Gastroesophageal sphincter (tissue), 4 donors: ENCODE results near the gene ACRBP. TPM values are rescaled to one million over a fixed set of nuclear protein-coding genes. Genes with fewer than 3 reads are reported as not detected.

Source experiments
- ATAC-seq: fragments of 150-250 bp; one replicate; pipeline ENCODE4 v1.9.1; 2016; ENCODE audit warnings: mild to moderate bottlenecking, moderate library complexity
- H3K27ac ChIP-seq, 4 donors: fragments of 200-600 bp; sonication (generic) in 3 of 4; 1 replicate in 3 of 4; 2 replicates in 1 of 4; pipeline ENCODE4 v1.5.1; 2016 to 2019
- H3K27me3 ChIP-seq: fragments of 200-600 bp; sonication (generic); one replicate; pipeline ENCODE4 v1.5.1; 2019
- H3K36me3 ChIP-seq, 2 donors: fragments of 200-600 bp; sonication (generic); one replicate each; pipeline ENCODE4 v1.5.1; 2019; ENCODE audit warnings: control low read depth in 1 of 2
- H3K4me1 ChIP-seq, 3 donors: fragments of 200-600 bp; sonication (generic); 1 replicate in 2 of 3; 2 replicates in 1 of 3; pipeline ENCODE4 v1.5.1; 2016 to 2019; ENCODE audit warnings: control low read depth in 2 of 3
- H3K4me3 ChIP-seq, 2 donors: fragments of 200-600 bp; sonication (generic); one replicate each; pipeline ENCODE4 v1.5.1; 2019; ENCODE audit warnings: mild to moderate bottlenecking in 1 of 2, moderate library complexity in 1 of 2
- H3K9me3 ChIP-seq, 3 donors: fragments of 200-600 bp; sonication (generic); one replicate each; pipeline ENCODE4 v1.5.1; 2017 to 2019; ENCODE audit warnings: control low read depth in 2 of 3
- EP300 ChIP-seq: sonication (generic); formaldehyde crosslinking; IDR thresholded peaks from one replicate; pipeline ENCODE4 v1.6.1; 2017; ENCODE audit warnings: antibody characterized with exemption, mild to moderate bottlenecking
- POLR2A ChIP-seq, 2 donors: fragments of 450-650 bp; IDR thresholded peaks; one replicate each; pipeline ENCODE4 v1.6.1; 2017; ENCODE audit warnings: antibody characterized with exemption in 2 of 2, mild to moderate bottlenecking in 2 of 2, moderate library complexity in 1 of 2
- POLR2AphosphoS5 ChIP-seq: sonication (generic); formaldehyde crosslinking; IDR thresholded peaks from one replicate; pipeline ENCODE4 v1.6.1; 2017; ENCODE audit warnings: antibody characterized with exemption
- WGBS, 2 donors: methylation state at CpG; one replicate each; pipeline ENCODE4 v1.1.5; 2018; ENCODE audit warnings: low coverage in 1 of 2; 5-methylcytosine and 5-hydroxymethylcytosine counted together
- total RNA-seq, 4 donors: library from RNA; depleted of rRNA; stranded (reverse); fragments of >200 nt; gene quantifications; one replicate each; pipeline ENCODE4 v1.1.0, GENCODE V29; 2016
- TF ChIP-seq, protein P1 (sequence below), 4 experiments: fragments of 200-600 bp in 2 of 4; fragments of 450-650 bp in 2 of 4; sonication (generic) in 1 of 4; IDR thresholded peaks; one replicate each; pipeline ENCODE4 v1.5.1; 2017 to 2019; ENCODE audit warnings: antibody characterized with exemption in 4 of 4, mild to moderate bottlenecking in 2 of 4, moderate library complexity in 2 of 4

The ACRBP gene
- total RNA-seq, 4 donors from 2014 or later, result 0.81 to 3.2 (median 2.4) TPM; not detected in 1

DNA sequence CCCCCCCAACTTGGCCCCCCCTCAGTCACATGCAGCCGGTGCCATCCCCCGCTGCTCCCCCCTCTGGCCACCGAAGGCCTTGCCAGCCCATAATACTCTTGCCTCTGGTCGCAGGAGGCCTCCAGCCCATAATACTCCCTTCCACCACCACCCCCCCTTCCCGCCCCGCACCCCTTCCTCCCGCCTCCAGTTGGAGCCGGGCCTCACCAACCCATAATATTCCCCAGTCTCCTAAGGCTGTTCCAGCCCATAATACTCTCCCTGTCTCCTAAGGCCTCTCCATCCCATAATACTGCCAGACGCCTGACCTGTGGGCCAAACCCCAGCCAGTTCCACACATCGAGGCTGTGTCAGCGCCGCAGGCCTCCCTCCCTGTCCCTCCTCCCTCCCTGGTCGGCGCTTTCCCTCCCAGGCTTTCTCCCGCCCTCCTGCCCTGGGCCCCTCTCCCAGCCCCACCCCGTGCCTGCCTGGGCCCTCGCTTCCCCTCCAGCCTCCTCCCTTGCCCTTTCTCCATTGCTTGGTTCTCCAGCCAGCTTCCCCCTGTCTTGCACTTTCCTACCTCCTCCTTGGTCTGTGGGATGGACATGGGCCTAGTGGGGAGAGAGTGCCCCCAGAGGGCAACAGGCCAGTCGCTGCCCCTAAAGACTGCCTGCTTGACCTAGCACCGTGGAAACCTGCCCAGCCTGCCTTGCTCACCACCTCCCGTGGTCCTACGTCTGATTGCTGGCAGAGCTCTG, 33.3 kb downstream of the ACRBP start:
- WGBS, 2 donors, result 1 to 5% methylated on average over 10 to 12 of the region's 21 CpGs
- no peaks in the 10 kb centered on the region for H3K9me3 ChIP-seq
- no peaks in the 10 kb centered on the region for H3K36me3 ChIP-seq
- peak overlapping the region; percentile 90 to 99 (median 94) for H3K27ac ChIP-seq
- H3K27me3 ChIP-seq, result no peaks in the 10 kb centered on the region
- peaks cover 9 to 44% (median 19%) of the 10 kb centered on the region in 3 donors for H3K4me1 ChIP-seq
- ATAC-seq, result peak; percentile 91
- peak overlapping the region in 1 of 2 donors; percentile 34 for H3K4me3 ChIP-seq
- TF ChIP-seq, protein P1, sequence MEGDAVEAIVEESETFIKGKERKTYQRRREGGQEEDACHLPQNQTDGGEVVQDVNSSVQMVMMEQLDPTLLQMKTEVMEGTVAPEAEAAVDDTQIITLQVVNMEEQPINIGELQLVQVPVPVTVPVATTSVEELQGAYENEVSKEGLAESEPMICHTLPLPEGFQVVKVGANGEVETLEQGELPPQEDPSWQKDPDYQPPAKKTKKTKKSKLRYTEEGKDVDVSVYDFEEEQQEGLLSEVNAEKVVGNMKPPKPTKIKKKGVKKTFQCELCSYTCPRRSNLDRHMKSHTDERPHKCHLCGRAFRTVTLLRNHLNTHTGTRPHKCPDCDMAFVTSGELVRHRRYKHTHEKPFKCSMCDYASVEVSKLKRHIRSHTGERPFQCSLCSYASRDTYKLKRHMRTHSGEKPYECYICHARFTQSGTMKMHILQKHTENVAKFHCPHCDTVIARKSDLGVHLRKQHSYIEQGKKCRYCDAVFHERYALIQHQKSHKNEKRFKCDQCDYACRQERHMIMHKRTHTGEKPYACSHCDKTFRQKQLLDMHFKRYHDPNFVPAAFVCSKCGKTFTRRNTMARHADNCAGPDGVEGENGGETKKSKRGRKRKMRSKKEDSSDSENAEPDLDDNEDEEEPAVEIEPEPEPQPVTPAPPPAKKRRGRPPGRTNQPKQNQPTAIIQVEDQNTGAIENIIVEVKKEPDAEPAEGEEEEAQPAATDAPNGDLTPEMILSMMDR (IDR thresholded peaks at IDR 0.05), result no peak
- TF ChIP-seq POLR2AphosphoS5 (peak; percentile 43), EP300 (no peak), POLR2A (IDR thresholded peaks at IDR 0.05) (no peak)

DNA sequence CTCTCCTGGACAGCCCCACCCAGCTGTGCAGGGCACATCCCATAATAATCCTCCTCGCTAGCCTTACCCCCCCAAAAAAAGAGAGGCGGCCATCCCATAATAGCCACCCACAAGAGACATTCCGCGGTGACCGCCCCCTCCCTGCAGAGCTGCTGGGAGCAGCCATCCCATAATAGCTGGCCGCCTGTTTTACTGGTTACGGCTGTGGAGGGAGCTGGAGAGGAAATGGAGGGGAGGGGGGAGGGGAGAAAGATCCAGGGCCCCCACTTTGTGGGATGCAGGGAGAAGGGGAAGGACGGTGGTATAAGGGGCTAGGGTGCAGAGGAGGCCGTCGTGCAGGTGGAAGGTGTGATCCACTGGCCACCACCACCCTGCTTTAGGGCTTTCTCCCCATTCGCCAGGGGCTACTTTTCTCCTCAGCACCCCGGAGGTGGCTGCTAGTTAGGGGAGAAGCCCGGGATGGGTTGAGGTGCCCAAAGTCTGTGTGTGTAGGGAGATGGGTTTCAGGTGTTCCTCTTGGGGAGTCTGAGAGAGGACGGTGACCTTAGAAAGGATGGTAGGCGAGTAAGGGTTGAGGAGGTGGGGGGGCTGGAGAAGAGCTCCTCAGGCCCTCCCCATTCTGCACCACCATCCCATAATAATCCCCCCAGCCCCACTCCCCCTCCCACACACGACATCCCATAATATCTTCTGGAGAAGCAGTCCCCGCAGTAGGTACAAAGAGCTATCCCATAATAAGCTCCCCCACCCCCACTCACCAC, 34.0 kb downstream of the ACRBP start:
- Histone ChIP-seq H3K4me3 (peak overlapping the region in 1 of 2 donors; percentile 34), H3K36me3 (no peaks in the 10 kb centered on the region), H3K9me3 (no peaks in the 10 kb centered on the region), H3K4me1 (peaks cover 9 to 44% (median 19%) of the 10 kb centered on the region in 3 donors), H3K27ac (peak overlapping the region; percentile 90 to 99 (median 94)), H3K27me3 (no peaks in the 10 kb centered on the region)
- WGBS, 2 donors, result 0 to 15% methylated on average over 5 to 7 of the region's 17 CpGs
- no peak for TF ChIP-seq POLR2A (IDR thresholded peaks at IDR 0.05)
- TF ChIP-seq POLR2AphosphoS5, result no peak
- no peak for TF ChIP-seq EP300
- TF ChIP-seq, protein P1 (IDR thresholded peaks at IDR 0.05), result peak in 1 of 4 experiments; percentile 23
- peak; percentile 50 for ATAC-seq

DNA sequence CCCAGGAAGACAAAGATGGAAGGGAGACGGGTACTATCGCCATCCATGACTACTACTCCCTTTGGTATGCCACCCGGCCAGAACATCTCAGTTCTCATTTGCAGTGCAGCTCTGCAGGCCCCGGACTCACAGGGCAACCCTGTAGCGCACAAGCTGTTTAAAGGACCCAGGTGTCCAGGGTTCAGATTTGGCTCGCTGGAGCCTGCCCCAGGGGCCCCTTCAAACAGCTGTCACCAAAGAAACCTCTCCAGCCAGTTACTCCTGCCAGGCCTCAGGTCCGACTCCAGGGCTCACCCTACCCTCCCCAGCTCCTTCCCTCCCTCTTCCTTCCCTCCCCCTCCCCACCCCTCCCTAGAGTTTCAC, 34.6 kb downstream of the ACRBP start:
- Histone ChIP-seq H3K36me3 (no peaks in the 10 kb centered on the region), H3K9me3 (no peaks in the 10 kb centered on the region), H3K4me1 (peaks cover 9 to 49% (median 19%) of the 10 kb centered on the region in 3 donors), H3K4me3 (peak overlapping the region in 1 of 2 donors; percentile 34), H3K27me3 (no peaks in the 10 kb centered on the region), H3K27ac (peak overlapping the region; percentile 90 to 99 (median 94))
- no peak for ATAC-seq
- TF ChIP-seq EP300, result no peak
- TF ChIP-seq, protein P1 (IDR thresholded peaks at IDR 0.05), result no peak
- no peak for TF ChIP-seq POLR2AphosphoS5
- no peak for TF ChIP-seq POLR2A (IDR thresholded peaks at IDR 0.05)
- WGBS, 2 donors, result 67% methylated on average over 3 of the region's 7 CpGs; no CpG with 5 or more reads in 1 of the 2 donors

- H3K36me3 ChIP-seq, result no peaks in the 10 kb centered on the region
- no peaks in the 10 kb centered on the region for H3K27me3 ChIP-seq
- TF ChIP-seq EP300, result no peak
- TF ChIP-seq POLR2A (IDR thresholded peaks at IDR 0.05), result no peak
- TF ChIP-seq, protein P1 (IDR thresholded peaks at IDR 0.05), result no peak
- no peak for TF ChIP-seq POLR2AphosphoS5
- WGBS, 2 donors, result 14 to 33% methylated on average over 1 of the region's 6 CpGs
- H3K9me3 ChIP-seq, result no peaks in the 10 kb centered on the region
- ATAC-seq, result no peak
- H3K4me3 ChIP-seq, result peak overlapping the region in 1 of 2 donors; percentile 34
- peaks cover 9 to 50% (median 19%) of the 10 kb centered on the region in 3 donors for H3K4me1 ChIP-seq
- H3K27ac ChIP-seq, result peak overlapping the region; percentile 90 to 99 (median 94)
Measured at GRCh38 chr12:6612247-6612646, 35.0 kb downstream of the ACRBP start.
